ES-I3 (cell line): Measurements from ENCODE around the gene AFF2.

Source experiments
- H3K36me3 ChIP-seq: 2 replicates; pipeline ENCODE4 v1.6.1; 2013; ENCODE audit warnings: mild to moderate bottlenecking, low read length, control low read depth, moderate library complexity; ENCODE audit not compliant: insufficient read depth
- H3K4me1 ChIP-seq: 2 replicates; pipeline ENCODE4 v1.6.1; 2013; ENCODE audit warnings: mild to moderate bottlenecking, control low read depth, low read length; ENCODE audit not compliant: insufficient read depth
- H3K9ac ChIP-seq: 2 replicates; pipeline ENCODE4 v1.6.1; 2013; ENCODE audit warnings: low read depth, mild to moderate bottlenecking, low read length, moderate library complexity
- H3K9me3 ChIP-seq: 2 replicates; pipeline ENCODE4 v1.6.1; 2013; ENCODE audit warnings: mild to moderate bottlenecking, low read length, moderate library complexity; ENCODE audit not compliant: control insufficient read depth, insufficient read depth

Gene AFF2

DNA sequence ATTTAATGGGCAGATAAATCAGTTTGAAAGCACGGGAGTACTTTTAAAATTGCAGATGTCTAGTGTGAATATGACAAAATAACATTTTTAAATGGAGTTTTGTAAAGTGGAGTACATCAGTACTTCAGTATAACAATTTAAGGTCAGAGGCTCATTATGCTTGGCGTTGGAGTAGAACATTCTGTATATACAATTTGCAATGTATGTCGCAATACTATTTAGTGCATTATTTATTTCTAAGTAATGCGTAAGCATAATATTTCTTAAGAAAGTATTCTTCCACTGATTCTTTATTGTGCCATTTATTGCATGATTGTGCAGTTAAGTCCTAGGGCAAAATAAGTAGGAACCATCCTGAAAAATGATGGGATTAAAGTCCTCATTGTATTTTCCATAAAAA, 461.6 kb downstream of the AFF2 start:
- Histone ChIP-seq H3K36me3 (no peaks in the 10 kb centered on the region), H3K9ac (no peak overlapping the region), H3K9me3 (no peaks in the 10 kb centered on the region), H3K4me1 (no peaks in the 10 kb centered on the region)

DNA sequence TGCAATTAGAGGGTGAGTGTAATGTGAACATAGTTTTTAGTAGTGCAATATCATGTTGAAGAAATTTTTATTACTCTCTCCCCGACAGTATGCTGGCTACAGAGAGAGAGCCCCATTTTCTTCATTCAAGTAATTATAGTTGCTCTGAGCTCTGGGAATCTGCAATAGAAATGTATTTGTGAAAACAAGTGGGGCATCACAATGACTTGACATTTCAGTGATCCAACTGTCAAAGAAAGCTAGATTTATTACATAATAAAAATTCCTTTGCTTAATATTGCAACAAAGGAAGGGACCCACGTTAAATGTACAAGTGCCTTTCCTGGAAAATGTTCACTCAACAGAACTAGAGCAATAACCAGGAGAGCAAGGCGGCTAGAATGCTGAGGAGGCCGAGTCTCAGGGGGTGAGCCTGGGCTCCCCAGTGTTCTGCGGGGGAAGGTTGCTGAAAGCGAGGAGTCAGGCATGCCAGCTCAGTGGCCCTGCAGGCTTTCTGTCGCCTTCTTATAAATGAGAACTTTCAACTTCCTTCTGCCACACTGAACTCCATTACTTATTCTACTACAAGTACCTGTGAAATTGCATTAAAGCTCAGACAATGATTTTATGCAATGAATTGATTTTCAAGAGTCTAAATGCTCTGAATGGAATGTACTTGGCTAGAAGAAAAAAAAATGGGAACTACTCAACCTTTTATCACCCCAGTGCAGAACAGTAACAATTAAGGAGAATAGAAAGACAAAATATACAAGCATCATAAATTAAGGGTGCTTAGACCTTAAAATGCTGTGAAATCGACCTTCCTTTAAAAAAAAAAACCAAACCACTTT, 476.4 kb downstream of the AFF2 start:
- Histone ChIP-seq H3K4me1 (no peaks in the 10 kb centered on the region), H3K36me3 (no peaks in the 10 kb centered on the region), H3K9ac (no peak overlapping the region), H3K9me3 (no peaks in the 10 kb centered on the region)

DNA sequence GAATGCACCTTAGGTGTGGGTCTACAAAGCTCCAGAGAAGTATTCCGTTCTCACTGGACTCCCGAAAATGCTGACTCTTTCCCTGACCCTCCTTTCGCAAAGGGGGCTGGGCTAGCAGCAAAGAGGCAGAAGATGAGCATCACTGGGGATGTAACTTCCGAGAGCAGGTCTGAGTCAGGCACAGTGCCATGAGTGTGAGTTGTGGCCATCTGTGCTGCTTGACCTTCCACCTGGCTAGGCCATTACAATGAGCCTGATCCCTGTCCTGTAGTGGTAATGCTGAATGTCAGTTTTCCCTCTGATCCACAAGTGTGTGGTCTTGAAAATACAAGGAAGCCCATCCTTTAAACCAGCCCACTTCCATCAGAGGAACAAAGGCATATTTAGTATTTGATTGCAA, 479.4 kb downstream of the AFF2 start:
- Histone ChIP-seq H3K9me3 (no peaks in the 10 kb centered on the region), H3K4me1 (no peaks in the 10 kb centered on the region), H3K9ac (no peak overlapping the region), H3K36me3 (no peaks in the 10 kb centered on the region)

DNA sequence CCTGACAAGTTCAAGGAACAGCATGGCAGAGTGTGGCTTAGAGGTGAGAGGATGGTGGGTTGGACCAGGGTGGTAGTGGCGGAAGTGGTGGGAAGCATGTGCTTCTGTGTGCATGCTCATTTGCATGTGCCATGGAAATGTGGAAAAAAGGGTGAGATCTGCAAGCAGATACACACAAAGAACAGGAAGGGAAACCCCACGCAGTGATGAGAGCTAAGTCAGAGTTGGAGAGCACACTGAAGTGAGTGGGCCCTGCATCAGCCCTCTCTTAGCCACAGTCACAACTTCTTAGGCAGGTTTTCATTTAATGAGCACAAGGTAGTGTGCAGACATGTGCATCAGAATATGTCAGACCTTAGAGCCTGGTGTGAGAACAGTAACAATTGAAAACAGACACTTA, 483.8 kb downstream of the AFF2 start:
- no peaks in the 10 kb centered on the region for H3K4me1 ChIP-seq
- H3K36me3 ChIP-seq, result no peaks in the 10 kb centered on the region
- no peak overlapping the region for H3K9ac ChIP-seq
- H3K9me3 ChIP-seq, result no peaks in the 10 kb centered on the region

GRCh38 chrX:148991502-148991901, 491.1 kb downstream of the AFF2 start:
- Histone ChIP-seq H3K9ac (no peak overlapping the region), H3K36me3 (no peaks in the 10 kb centered on the region), H3K4me1 (no peaks in the 10 kb centered on the region), H3K9me3 (no peaks in the 10 kb centered on the region)

GRCh38 chrX:148995661-148996060, 495.2 kb downstream of the AFF2 start:
- no peaks in the 10 kb centered on the region for H3K4me1 ChIP-seq
- no peak overlapping the region for H3K9ac ChIP-seq
- no peaks in the 10 kb centered on the region for H3K9me3 ChIP-seq
- no peaks in the 10 kb centered on the region for H3K36me3 ChIP-seq

DNA sequence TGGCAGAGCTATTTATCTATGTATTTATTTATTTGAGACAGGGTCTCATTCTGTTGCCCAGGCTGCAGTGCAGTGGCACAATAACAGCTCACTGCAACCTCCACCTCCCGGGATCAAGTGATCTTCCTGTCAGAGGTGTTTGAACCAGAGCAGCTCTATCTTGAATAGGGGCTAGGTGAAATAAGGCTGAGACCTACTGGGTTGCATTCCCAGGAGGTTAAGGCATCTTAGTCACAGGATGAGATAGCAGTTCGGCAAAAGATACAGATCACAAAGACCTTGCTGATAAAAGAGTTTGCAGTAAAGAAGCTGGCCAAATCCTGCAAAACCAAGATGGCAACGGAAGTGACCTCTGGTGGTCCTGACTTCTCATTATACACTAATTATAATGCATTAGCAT, 501.9 kb downstream of the AFF2 start:
- no peaks in the 10 kb centered on the region for H3K4me1 ChIP-seq
- H3K9ac ChIP-seq, result no peak overlapping the region
- H3K36me3 ChIP-seq, result no peaks in the 10 kb centered on the region
- no peaks in the 10 kb centered on the region for H3K9me3 ChIP-seq

DNA sequence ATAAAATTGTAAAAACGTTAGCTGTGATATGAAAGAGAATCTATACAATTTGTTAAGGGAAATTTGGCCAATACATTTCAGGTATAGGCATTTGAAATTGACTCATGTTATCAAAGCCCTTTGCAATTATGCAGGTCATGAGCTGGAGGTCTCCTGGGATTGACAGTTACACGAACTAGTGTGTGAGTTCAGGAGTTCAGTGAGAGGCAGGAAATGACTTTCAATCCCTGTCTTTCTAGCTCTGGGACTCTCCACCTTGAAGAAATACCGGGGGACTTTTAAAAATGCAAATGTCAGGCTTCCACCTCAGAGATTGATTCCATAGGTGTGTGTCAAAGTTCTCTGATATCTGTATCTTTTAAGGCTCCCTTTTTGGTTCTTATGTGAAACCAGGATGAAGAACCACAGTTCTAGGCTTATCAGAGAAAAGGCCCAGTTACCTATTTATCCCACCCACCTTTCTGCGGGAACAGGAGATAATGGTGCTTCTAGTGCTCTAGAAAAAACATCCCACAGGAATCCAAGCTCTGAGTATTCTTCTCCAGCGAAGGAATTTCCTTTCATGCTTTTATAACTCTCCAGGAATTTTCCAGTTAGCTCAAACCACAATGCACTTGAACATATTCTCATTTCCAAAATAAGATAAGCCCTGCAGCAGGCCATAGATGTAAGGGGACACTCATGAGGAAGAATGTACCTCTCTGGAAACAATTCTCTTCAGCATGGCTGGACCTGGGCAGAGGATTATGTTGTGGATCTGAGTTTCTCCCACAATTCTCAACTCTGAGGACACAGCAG, 503.6 kb downstream of the AFF2 start:
- H3K9me3 ChIP-seq, result no peaks in the 10 kb centered on the region
- no peak overlapping the region for H3K9ac ChIP-seq
- H3K4me1 ChIP-seq, result no peaks in the 10 kb centered on the region
- H3K36me3 ChIP-seq, result no peaks in the 10 kb centered on the region

- Histone ChIP-seq H3K4me1 (no peaks in the 10 kb centered on the region), H3K36me3 (no peaks in the 10 kb centered on the region), H3K9ac (no peak overlapping the region), H3K9me3 (no peaks in the 10 kb centered on the region)
Measured at GRCh38 chrX:149004936-149005335, 504.5 kb downstream of the AFF2 start.

GRCh38 chrX:149006235-149006634, 505.8 kb downstream of the AFF2 start:
- Histone ChIP-seq H3K4me1 (no peaks in the 10 kb centered on the region), H3K9me3 (no peaks in the 10 kb centered on the region), H3K36me3 (no peaks in the 10 kb centered on the region), H3K9ac (no peak overlapping the region)

DNA sequence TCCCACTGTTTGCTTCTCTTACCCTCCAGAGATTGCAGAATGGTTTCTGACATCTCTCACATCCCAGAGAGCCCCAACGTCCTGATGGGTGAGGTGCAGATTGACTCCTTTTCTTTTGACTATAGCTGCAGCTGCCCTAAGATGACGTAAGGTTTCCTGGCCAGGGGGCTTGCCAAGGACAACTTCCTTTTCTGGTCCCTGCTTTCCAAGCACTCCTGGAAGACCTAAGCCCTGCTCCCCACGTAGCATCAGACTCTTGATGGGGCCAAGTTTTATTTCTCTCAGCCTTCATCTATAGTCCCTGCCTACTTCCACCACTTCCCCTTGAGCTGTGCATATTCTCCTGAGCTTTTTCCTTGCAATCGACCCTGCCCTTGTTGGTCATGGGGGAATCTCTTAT, 507.0 kb downstream of the AFF2 start:
- Histone ChIP-seq H3K36me3 (no peaks in the 10 kb centered on the region), H3K4me1 (no peaks in the 10 kb centered on the region), H3K9ac (no peak overlapping the region), H3K9me3 (no peaks in the 10 kb centered on the region)

GRCh38 chrX:149010013-149010852, 509.8 kb downstream of the AFF2 start:
- H3K9me3 ChIP-seq, result no peaks in the 10 kb centered on the region
- no peak overlapping the region for H3K9ac ChIP-seq
- no peaks in the 10 kb centered on the region for H3K36me3 ChIP-seq
- no peaks in the 10 kb centered on the region for H3K4me1 ChIP-seq

GRCh38 chrX:149010853-149011224, 510.4 kb downstream of the AFF2 start:
- Histone ChIP-seq H3K9me3 (no peaks in the 10 kb centered on the region), H3K36me3 (no peaks in the 10 kb centered on the region), H3K9ac (no peak overlapping the region), H3K4me1 (no peaks in the 10 kb centered on the region)

GRCh38 chrX:149013081-149013480, 512.7 kb downstream of the AFF2 start:
- H3K4me1 ChIP-seq, result no peaks in the 10 kb centered on the region
- H3K9me3 ChIP-seq, result no peaks in the 10 kb centered on the region
- H3K9ac ChIP-seq, result no peak overlapping the region
- no peaks in the 10 kb centered on the region for H3K36me3 ChIP-seq
